NCI-H2081 (cell line): ENCODE measurements around the gene NUFIP2.
A peak's percentile ranks its signal among the peaks of the same experiment; 100 is the strongest.
"Not testable (repeated sequence)": the region's sequence is repeated elsewhere in the genome, so short reads cannot be mapped to it uniquely, and the experiment has no call there.

Experiments
- DNase-seq, 2 experiments: peaks; one replicate each; lab custom pipeline; 2025; lab: John Stamatoyannopoulos, UW

The NUFIP2 gene

DNA sequence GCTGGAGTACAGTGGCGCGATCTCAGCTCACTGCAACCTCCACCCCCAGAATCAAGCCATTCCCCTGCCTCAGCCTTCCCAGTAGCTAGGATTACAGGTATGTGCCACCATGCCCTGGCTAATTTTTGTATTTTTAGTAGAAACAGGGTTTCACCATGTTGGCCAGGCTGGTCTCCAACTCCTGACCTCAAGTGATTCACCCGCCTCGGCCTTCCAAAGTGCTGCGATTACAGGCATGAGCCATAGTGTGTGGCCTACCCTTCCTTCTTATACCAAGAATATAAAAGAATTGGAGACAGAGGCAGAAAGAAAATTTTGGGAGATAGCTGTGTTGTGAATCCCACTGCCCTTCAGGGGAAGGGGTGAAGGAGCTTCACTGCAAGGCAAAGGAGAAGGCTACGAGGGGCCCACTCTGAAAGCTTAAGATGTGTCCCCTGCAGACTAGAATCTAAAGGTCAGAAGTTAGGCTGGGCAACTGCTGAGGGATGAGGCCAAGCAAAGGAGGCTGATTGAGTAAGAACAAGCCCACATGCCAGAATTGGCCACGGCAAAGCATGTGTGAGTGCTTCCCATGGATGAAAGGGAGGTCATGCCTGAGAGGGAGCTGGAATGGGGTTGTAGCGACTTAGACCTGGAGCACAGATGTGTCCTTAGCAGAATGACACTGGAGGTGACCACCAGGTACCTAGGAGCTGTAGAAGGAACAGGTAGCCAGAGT lies 55.7 kb downstream of the NUFIP2 start:
- DNase-seq: no peak

DNA sequence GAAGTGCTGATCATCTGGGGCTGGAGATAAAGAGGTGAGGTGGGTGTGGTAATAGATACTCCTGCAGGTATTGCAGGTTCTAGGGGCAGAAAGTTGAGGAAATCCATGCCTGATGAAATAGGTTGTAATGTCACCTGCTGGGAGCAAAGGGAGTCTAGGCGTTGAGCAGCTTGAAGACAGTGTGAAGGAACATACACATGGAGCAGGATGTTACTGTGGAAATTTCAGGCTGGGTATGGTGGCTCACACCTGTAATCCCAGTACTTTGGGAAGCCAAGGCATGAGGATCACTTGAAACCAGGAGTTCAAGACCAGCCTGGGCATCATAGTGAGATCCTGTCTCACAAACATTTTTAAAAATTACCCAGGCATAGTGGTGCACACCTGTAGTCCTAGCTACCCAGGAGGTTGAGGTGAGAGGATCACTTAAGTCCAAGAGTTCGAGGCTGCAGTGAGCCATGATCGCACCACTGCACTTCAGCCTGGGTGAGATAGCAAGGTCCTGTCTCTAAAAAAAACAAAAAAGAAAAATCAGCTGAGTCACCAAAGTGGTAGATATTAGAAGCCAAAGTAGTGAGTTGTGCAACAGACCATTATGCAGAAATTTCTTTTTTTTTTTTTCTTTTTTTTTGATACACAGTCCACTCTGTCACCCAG lies 56.3 kb downstream of the NUFIP2 start:
- DNase-seq: no peak

DNA sequence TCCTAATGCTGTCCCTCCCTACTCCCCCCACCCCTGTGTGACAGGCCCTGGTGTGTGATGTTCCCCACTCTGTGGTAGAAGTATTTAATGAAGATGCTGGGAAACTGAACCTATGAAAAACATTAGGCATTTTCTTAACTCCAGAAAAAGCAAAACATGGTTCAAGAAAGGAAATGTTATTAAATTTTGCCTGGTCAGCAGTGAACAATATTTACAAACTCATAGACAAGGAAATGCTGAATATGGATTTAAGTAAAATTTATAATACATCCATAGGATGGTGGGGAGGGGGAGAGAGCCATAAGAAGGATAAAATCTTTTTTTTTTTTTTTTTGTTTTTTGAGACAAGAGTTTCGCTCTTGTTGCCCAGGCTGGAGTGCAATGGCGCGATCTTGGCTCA lies 58.0 kb downstream of the NUFIP2 start:
- DNase-seq: no peak

GRCh38 chr17:29234972-29235371 lies 59.0 kb downstream of the NUFIP2 start:
- DNase-seq: not testable (repeated sequence)

DNA sequence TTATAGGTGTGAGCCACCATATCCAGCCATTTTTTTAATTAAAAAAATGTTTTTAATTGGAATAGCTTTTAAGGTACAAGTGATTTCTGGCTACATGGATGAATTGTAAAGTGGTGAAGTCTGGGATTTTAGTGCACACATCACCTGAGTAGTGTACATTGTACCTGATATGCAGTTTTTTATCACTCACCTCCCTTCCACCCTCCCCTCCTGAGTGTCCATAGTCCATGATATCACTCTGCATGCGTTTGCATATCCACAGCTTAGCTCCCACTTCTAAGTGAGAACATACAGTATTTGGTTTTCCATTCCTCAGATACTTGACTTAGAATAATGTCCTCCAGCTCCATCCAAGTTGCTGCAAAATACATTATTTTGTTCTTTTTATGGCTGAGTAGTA lies 60.6 kb downstream of the NUFIP2 start:
- no peak for DNase-seq

- DNase-seq: no peak
Measured at GRCh38 chr17:29225396-29225795, 68.6 kb downstream of the NUFIP2 start.

DNA sequence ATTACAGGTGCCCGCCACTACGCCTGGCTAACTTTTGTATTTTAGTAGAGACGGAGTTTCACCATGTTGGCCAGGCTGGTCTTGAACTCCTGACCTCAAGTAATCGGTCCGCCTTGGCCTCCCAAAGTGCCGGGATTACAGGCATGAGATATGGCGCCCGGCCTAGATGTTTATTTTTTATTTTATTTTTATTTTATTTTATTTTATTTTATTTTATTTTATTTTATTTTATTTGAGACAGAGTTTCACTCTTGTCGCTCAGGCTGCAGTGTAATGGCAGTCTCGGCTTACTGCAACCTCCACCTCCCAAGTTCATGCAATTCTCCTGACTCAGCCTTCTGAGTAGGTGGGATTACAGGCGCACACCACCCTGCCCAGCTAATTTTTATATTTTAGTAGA lies 72.6 kb downstream of the NUFIP2 start:
- DNase-seq: not testable (repeated sequence)

GRCh38 chr17:29219378-29220047 lies 74.4 kb downstream of the NUFIP2 start:
- DNase-seq: peak; percentile 41 to 51

GRCh38 chr17:29216856-29217255 lies 77.1 kb downstream of the NUFIP2 start:
- no peak for DNase-seq

DNA sequence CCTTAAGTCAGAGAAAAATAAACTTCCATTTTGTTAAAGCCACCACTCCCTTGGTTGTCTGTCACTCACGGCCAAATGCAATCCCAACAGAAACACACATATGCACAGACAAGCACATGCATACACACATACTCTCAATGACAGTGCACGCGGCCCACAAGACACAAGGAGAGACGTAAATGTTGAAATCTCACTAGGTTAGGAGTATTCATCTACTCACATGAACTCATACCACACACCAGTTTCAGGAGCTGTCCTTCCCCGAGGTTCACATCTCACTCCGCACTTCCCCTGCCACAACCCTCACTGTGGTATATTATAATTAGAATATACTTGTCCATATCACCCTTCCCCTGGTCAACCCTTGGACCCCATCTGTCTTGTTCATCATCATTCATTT lies 77.8 kb downstream of the NUFIP2 start:
- no peak for DNase-seq

GRCh38 chr17:29215717-29216116 lies 78.2 kb downstream of the NUFIP2 start:
- DNase-seq: no peak

GRCh38 chr17:29215174-29215573 lies 78.8 kb downstream of the NUFIP2 start:
- DNase-seq: no peak

GRCh38 chr17:29214215-29215146 lies 79.5 kb downstream of the NUFIP2 start:
- no peak for DNase-seq

- DNase-seq: no peak
Measured at GRCh38 chr17:29212681-29213121, 81.2 kb downstream of the NUFIP2 start.

GRCh38 chr17:29212094-29212631 lies 81.8 kb downstream of the NUFIP2 start:
- DNase-seq: no peak

GRCh38 chr17:29210879-29211278 lies 83.1 kb downstream of the NUFIP2 start:
- no peak for DNase-seq

DNA sequence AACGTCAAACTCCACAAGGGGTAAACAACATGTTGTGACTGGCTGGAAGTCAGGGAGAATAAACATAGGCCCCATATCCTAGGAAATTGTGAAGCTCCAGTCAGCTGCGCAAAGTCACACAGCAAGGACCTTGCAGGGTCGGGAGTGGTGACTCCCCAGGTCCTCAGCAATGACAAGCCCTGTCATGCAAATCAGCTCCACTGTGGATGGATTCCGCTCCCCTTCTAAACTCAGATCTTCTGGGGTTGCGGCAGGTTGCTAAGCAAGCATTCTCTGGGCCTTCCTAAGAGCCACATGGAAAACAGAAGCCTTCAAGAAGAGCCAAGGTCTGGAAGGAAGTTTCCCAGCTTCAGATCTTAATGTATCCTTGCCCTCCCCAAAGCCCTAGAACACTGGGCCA lies 84.9 kb downstream of the NUFIP2 start:
- no peak for DNase-seq

DNA sequence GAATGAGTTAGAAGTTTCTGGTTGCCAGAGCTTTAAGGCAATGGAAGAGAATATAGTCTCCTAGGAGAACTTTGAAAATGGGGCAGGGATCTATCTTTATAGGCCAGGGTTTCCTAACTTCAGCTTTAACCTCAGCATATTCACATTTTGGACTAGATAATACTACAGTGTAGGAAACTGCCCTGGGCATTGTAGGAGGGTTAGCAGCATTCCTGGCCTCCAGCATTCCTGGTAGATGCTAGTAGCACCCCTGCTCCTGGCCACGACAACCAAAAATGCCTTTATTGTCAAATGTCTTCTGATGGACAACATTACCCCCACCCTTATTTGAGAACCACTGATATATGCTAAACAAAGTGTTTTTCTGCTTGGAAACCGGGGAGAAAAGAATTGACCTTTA lies 86.0 kb downstream of the NUFIP2 start:
- DNase-seq: no peak
